ENCODE data around the gene HOXA3.

- TF ChIP-seq CTCF (IDR thresholded peaks at IDR 0.05; ENCODE audit: low read depth, low read length) (peak; percentile 93), POLR2A (IDR thresholded peaks at IDR 0.05; ENCODE audit: extremely low read depth, insufficient read length) (no peak), MAX (IDR thresholded peaks at IDR 0.05; ENCODE audit: low read depth, low read length) (peak; percentile 61)
These were observed 8.3 kb upstream of the HOXA3 start for GRCh38 chr7:27160546-27161213.

Measured in NB4 (cell line).